ENCODE measurements around the gene HOXA11. TPM values are rescaled to one million over a fixed set of nuclear protein-coding genes. Genes with fewer than 3 reads are reported as not detected.
A peak's percentile ranks its signal among the peaks of the same experiment; 100 is the strongest.

HOXA11 gene
- total and polyA plus RNA-seq, 3 donors from 2014 or later = 0.25 to 0.96 TPM; not detected in 1

DNA sequence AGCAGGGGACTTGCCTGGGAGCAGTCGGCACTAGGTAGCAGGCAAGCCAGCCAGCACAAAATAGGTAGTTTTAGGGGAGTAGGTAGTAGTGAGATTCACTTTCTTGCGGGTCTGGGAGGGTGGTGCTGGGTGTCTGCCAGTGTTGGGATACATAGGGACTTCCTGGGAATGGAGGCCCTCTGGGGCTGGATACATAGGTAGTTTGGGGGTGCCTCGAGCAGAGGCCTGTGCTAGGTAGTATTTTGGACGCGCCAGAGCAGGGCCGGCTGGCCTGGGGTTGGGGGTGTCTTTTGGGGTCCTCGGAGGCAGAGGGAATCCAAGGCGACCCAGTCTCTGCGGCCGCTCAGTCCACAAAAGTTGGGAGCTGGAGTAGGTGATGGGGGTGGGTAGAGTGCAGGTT is 30.7 kb downstream of the HOXA11 start:
- intact Hi-C loops (cut with DNase I; ENCODE audit: low total_unique reads) = no loop called here
- H3K27me3 ChIP-seq = peaks cover 14% of the 10 kb centered on the region
- DNase-seq = peak; percentile 6
- no peaks in the 10 kb centered on the region for H3K9me3 ChIP-seq
- TF ChIP-seq POLR2A (IDR thresholded peaks at IDR 0.05) = no peak
- no peak for TF ChIP-seq CTCF (IDR thresholded peaks at IDR 0.05)
- no peak overlapping the region for H3K4me3 ChIP-seq
- H3K27ac ChIP-seq = no peak overlapping the region
- 44 to 56% methylated on average over 10 of the region's 10 CpGs for WGBS, 2 donors
- H3K36me3 ChIP-seq (ENCODE audit: low read depth, missing control alignments) = no peaks in the 10 kb centered on the region
- H3K4me1 ChIP-seq = peaks cover 7% of the 10 kb centered on the region

DNA sequence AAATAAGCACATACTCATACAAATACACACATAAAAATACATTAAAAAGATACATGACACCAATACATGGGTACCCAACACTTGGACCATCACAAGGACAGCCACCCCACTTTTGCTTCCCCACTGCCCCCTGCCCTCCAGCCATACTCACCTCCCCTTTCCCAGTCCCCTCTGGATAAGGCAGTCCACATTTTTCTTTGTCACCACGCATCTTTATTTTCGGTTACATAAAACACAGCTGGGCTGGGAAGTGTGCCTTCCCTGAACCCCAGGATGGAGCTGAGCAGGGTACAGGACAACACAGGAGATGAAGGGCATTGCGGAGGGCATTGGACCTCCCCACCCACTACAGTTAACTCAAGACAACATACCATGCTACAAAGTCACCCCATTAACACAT is 31.5 kb downstream of the HOXA11 start:
- H3K27ac ChIP-seq = no peak overlapping the region

GRCh38 chr7:27152816-27153442 is 32.1 kb downstream of the HOXA11 start:
- H3K4me1 ChIP-seq = peaks cover 7% of the 10 kb centered on the region
- TF ChIP-seq POLR2A (IDR thresholded peaks at IDR 0.05) (no peak), CTCF (IDR thresholded peaks at IDR 0.05) (no peak)
- no peaks in the 10 kb centered on the region for H3K9me3 ChIP-seq
- WGBS, 2 donors = 24 to 56% methylated on average over 8 to 22 of the region's 22 CpGs
- DNase-seq = no peak
- H3K36me3 ChIP-seq (ENCODE audit: low read depth, missing control alignments) = no peaks in the 10 kb centered on the region
- intact Hi-C loops (cut with DNase I; ENCODE audit: low total_unique reads) = no loop called here
- no peak overlapping the region for H3K4me3 ChIP-seq
- H3K27me3 ChIP-seq = peaks cover 14% of the 10 kb centered on the region
- H3K27ac ChIP-seq = no peak overlapping the region

More for the DNA sequence above, 31.5 kb downstream of the HOXA11 start:
- peaks cover 14% of the 10 kb centered on the region for H3K27me3 ChIP-seq
- intact Hi-C loops (cut with DNase I; ENCODE audit: low total_unique reads) = no loop called here
- WGBS, 2 donors = 83% methylated on average over 3 of the region's 3 CpGs
- H3K36me3 ChIP-seq (ENCODE audit: low read depth, missing control alignments) = no peaks in the 10 kb centered on the region
- peaks cover 7% of the 10 kb centered on the region for H3K4me1 ChIP-seq
- no peak overlapping the region for H3K4me3 ChIP-seq
- DNase-seq = peak; percentile 6
- H3K9me3 ChIP-seq = no peaks in the 10 kb centered on the region
- TF ChIP-seq CTCF (IDR thresholded peaks at IDR 0.05) (no peak), POLR2A (IDR thresholded peaks at IDR 0.05) (no peak)

- no peaks in the 10 kb centered on the region for H3K36me3 ChIP-seq (ENCODE audit: low read depth, missing control alignments)
- no peak within 1 kb of the TSS for H3K27ac ChIP-seq
- no peak within 1 kb of the TSS for H3K4me3 ChIP-seq
- intact Hi-C loops (cut with DNase I; ENCODE audit: low total_unique reads) = no loop called here
- peak; percentile 13 for DNase-seq
- WGBS, 2 donors = 2 to 5% methylated on average over 48 to 53 of the region's 53 CpGs
- H3K27me3 ChIP-seq = peaks cover 14% of the 10 kb centered on the region
- peaks cover 7% of the 10 kb centered on the region for H3K4me1 ChIP-seq
- TF ChIP-seq CTCF (IDR thresholded peaks at IDR 0.05) (no peak), POLR2A (IDR thresholded peaks at IDR 0.05) (no peak)
- no peaks in the 10 kb centered on the region for H3K9me3 ChIP-seq
These were observed 32.9 kb downstream of the HOXA11 start, which contains the start of gene HOXA3 for GRCh38 chr7:27151931-27152815. HOXA3 (minus strand) TSS chr7:27152583; CDS start chr7:27110640, 41,943 bp downstream.
